Inferior parietal cortex (tissue), 1 donor: ENCODE data around the gene SPTB.
A peak's percentile ranks its signal among the peaks of the same experiment; 100 is the strongest.

Source experiments
- DNase-seq: peaks from one replicate; pipeline ENCODE4 v3.0.0-alpha.2; 2016; ENCODE audit errors: extremely low spot score

The SPTB gene

GRCh38 chr14:64752909-64753308 is 126.8 kb downstream of the SPTB start:
- no peak for DNase-seq

DNA sequence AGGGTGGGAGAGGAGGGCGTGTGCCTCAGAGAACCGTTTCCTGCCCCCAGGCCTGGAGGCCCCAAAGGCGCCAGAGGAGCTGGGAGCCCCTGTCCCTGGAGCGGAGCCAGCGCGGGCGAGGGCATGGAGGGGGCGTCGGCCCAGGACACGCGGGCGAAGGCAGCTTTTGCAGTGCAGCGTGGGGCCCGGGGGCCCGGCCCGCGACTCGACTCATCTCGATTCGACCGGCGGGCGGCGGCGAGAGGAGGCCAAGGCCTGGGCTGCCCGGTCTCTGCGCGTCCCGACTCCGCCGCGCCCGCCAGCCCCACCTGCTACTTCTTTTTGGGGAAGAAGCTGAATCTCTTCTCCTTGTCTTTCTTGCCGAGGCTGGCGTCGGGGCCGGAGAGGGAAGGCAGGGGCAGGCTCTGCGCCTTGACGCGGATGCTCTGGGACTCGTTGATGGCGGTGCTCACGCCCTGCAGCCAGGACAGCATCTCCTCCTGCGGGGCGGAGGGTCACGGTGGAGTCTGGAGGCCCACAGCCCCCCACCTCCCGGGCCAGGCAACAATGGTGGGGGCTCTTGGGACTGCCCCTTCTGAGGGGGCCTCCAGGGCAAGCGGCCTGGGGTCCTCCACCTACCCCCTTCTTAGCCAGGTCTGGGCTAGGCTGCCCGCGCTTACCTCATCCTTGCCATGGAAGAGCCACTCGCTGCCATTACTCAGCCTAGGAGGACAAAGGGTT is 130.6 kb downstream of the SPTB start:
- no peak for DNase-seq

DNA sequence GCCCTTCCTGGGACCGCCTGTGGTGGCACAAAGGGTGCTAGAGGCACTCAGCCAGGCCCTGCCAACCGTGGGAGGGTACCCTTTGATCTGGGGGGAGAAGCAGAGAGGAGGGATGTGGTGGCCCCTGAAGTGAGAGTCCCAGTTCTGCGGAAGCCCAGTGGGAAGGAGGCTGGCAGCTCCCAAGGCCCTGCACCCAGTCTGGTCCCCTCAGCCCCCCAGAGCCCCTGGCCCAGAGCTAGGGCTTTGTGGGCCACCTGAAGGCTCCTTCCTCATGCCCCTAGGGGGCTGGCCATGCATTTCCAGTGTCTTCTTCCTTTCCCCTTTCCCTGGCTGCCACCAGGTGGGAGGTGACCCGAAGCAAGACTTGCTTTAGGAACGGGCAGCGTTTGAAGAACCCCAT is 131.2 kb downstream of the SPTB start:
- no peak for DNase-seq

DNA sequence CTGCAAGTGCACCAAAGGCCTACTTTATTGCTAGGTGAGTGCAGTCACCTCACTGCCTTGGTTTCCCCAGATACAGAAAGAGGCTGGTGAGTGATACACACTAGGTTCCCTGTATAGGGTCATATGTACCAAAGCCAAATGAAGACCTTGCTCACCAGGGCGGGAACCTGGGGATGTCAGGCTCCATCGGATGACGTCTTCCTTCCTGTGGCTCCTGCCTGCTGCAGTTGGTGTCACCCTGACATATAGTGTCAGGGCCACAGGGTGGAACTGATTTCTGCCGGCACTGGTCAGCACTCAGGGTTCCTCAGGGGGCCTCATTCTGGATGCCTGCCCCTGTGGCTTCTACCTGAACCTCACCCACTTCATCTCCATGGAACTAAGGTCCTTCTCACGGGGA is 132.4 kb downstream of the SPTB start:
- no peak for DNase-seq

DNA sequence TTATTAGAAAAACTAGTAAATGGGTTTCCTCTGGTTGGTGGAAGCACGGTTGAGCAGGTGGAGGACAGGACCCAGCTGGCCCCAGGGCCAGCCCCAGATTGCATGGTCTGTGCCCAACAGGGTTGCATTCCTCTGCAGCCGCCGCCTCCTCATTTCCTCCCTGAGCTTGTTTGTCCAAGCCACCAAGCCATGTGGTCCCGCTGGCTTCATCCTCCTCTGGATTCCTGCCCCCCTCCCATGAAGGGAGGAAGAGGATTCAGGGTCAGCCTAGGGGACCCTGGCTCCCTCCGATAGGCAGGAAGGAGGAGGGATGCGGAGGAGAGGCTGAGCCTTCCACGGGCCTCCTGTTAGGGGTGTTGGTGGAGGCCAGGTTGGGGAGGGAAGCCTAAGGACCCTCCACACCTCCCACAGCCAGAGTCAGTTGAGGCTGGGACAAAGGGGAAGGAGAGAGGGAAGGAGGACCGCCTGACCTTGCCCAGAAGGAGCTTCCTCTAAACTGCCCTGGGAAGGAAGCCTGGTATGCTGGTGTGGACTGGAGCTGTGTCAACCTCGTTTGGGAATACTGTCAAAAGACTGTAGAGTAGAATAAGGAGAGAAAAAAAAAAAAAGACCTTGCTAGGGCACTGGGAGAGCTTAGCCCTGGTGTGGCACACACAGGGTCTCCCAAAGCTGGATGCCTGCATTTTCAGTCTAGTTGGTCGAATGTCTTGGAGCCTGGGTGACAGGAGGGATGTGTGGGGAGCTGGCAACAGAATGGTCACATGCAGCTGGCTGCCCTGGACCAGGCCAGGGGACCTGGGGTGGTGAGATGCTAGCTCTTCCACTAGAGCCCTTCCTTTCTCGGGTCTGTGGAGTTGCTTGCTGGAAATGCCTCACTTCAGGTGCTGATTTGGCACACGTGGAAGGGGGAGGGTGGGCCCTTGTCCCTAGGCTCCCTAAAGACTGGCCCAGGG is 133.1 kb downstream of the SPTB start:
- no peak for DNase-seq

DNA sequence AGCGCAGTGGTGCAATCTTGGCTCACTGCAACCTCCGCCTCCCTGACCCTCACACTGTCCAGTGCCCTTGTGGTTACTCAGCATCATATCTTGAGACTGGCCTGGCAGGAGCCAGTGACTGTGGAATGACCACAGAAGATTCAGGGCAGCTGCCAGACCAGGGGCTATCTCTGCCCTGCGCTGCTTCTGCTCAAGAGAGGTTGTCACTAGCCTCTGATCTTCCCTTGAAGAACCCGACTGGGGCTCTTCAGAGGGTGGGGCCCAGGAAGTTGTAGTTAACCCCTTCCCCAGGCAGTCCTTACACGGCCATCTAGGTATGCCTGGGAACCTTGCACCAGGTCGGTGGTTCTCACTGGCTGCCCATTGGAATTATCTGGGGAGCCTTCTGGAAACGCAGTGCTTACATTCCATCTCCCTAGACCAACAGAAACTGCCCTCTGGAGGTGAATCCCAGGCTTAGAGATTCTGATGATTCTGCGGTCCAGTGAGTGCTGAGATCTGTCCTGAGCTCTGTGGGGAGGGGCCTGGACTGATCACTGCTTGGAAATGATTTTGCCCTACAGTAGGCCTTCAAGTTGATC is 134.1 kb downstream of the SPTB start:
- peak; percentile 25 for DNase-seq

DNA sequence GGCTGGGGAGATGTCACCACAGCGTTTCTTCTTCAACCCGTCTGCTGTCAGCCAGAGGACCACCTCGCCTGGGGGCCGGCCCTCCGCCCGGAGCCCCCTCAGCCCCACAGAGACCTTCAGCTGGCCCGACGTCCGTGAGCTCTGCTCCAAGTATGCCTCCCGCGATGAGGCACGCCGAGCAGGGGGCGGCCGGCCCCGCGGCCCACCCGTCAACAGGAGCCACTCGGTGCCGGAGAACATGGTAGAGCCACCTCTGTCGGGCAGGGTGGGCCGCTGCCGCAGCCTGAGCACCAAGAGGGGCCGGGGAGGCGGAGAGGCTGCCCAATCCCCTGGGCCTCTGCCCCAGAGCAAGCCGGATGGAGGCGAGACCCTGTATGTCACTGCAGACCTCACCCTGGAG is 136.6 kb downstream of the SPTB start:
- DNase-seq = no peak

- DNase-seq = no peak
Observed at GRCh38 chr14:64741961-64742360, 137.7 kb downstream of the SPTB start.

DNA sequence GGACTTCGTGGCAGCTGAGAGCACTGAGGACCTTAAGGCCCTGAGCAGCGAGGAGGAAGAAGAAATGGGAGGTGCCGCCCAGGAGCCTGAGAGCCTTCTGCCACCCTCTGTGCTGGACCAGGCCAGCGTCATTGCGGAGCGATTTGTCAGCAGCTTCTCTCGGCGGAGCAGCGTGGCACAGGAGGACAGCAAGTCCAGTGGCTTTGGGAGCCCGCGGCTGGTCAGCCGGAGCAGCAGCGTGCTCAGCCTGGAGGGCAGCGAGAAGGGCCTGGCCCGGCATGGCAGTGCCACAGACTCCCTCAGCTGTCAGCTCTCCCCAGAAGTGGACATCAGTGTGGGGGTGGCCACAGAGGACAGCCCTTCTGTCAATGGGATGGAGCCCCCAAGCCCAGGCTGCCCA is 138.5 kb downstream of the SPTB start:
- no peak for DNase-seq

GRCh38 chr14:64738281-64738804 is 141.4 kb downstream of the SPTB start:
- DNase-seq = no peak

- DNase-seq = no peak
Observed at GRCh38 chr14:64737391-64738280, 142.1 kb downstream of the SPTB start.

DNA sequence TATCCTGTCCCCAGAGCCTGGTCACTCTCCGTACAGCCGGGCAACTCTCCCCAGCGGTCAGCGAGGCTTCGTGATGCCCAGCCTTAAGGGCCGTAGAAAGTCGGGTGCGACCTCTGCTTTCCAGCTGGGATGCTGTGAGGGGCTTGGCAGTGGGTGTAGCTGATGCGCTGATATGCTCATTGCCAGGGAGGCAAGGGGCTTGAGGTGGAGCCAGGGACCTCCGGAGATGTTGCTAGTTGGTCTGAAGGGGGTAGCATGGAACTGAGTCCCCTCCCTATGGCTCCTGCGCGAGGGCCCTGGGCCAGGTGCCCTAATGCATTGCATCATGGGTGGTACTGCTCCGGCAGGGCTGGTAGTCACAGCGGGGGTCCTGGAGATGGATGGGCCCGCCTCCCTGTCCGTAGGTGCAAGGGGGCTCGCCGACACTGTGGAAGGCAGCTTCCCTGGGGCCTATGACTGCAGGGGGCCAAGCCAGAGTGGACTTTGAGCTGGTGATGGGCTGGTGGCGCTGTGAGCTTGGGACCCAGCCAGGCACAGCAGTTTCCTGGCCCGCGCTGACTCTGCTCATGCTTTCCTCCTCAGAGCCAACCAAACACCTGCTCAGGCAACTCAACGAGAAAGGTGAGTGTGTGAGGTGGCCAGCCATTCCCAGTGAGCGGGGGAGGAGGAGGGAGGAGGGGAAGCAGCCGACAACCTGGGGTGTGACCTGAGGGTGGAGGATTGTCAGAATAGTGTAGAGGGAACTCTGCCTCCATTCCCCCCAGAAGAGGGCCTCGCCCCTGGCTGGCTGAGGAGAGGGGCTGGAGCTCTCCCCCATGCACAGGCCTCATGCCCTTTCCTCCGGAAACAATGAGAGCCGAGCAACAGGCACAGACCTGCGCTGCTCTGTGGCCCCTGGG is 143.2 kb downstream of the SPTB start:
- no peak for DNase-seq

DNA sequence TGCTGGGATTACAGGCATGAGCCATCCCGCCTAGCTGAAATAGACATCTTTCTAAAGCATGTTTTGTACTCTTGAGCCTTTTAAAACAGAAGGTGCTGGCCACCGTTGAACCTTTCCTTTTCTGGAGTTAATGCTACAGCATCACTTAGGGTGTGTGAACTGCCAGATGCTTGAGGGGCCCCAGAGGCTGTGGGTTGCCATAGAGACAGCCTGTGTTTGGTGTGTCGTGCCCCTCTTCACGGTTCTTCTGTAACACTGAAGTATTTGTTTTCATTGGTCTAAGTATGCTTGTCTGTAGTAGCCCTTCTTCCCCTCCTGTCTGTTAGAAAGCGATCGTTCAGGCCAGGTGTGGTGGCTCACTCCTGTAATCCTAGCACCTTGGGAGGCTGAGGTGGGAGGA is 144.7 kb downstream of the SPTB start:
- no peak for DNase-seq

DNA sequence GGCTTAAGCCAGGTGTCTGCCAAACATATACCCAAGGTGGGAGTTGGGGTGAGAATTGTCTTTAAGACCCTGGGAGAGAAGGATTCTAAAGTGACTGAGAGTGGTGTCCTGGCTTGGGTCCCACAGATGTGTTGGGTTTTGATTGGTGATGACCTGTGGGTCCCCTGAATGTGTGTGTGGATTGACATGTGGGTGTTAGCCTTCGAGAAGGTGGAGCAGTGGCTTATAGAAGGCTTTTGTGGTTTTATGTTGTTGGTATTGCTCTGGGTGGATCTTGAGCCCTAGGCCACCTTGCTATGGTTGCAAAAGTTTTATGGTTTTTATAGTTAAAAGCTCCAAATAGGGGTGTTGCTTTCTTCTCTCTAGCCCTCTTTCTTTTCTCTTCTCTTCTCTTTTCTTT is 145.8 kb downstream of the SPTB start:
- DNase-seq = no peak

- no peak for DNase-seq
Observed at GRCh38 chr14:64733321-64733720, 146.4 kb downstream of the SPTB start.

GRCh38 chr14:64732536-64733120 is 147.1 kb downstream of the SPTB start:
- DNase-seq = no peak

DNA sequence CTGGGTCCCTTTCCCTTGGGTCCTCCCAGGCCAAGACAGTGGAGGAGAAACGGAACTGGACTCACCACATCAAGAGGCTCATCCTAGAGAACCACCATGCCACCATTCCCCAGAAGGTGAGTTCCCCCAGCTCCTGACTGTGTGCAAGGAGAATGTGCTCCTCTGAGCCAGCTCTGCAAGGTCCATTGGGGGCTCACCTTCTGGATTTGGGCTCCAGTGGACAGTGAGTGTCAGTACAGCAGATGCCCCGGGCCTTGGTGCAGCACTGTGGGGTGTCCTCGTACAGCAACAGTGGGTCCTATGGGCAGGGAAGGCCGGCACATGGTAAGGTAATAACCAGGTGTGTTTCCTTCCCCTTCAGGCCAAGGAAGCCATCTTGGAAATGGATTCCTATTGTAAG is 147.6 kb downstream of the SPTB start:
- DNase-seq = no peak

DNA sequence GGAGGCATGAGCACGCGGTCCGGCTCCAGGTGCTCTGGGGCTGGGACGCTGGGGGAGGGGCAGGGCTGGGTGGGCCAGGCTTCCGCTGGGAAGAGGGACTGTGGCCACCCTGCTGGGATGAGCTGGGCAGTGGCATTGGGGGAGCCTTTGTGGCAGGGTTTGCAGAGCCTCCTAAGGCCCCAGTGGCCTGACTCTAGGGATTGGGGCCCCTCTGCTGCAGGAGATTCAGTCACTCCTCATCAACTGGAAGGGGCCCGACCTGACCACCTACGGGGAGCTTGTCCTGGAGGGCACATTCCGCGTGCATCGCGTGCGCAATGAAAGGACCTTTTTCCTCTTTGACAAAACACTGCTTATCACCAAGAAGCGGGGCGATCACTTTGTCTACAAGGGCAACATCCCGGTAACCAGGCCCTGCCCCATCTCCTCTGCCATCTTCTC is 148.5 kb downstream of the SPTB start:
- DNase-seq = no peak

GRCh38 chr14:64730681-64731080 is 149.0 kb downstream of the SPTB start:
- DNase-seq = no peak

DNA sequence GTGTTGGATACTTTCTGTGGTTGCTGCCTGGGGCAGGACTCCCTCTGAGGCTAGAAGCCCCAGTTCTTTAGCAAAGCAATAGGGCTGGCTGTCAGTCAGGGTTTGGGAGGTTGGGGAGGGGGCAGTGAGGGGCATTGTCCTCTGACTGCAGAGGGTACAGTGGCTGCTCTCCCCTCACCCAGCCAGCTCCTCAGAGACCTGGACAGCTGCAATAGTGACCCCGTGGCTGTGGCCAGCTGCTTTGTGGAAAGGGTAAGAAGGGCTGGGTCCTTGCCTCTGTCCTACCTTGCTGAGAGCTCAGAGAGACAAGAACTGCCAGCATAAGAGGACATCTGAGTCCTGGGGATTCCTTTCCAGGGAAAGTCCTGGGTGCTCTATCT is 149.7 kb downstream of the SPTB start:
- no peak for DNase-seq
